Measurements from ENCODE around the gene PXMP4.

The PXMP4 gene

GRCh38 chr20:33679758-33680485, 40.2 kb downstream of the PXMP4 start:
- Histone ChIP-seq H3K4me2 (ENCODE audit: low read length) (no peak overlapping the region), H3K79me2 (ENCODE audit: low read length) (peaks cover 53% of the 10 kb centered on the region), H3K36me3 (replicated peaks; ENCODE audit: low read depth, low read length) (peaks cover 61% of the 10 kb centered on the region), H4K20me1 (ENCODE audit: insufficient read depth, low read length) (peaks cover 93% of the 10 kb centered on the region), H3K9ac (ENCODE audit: low read length) (no peak overlapping the region), H3K27ac (ENCODE audit: low read length) (no peak overlapping the region), H3K4me3 (ENCODE audit: low read length) (no peak overlapping the region), H3K4me1 (ENCODE audit: low read length) (peaks cover 17% of the 10 kb centered on the region), H3K9me3 (ENCODE audit: insufficient read depth, low read length) (no peaks in the 10 kb centered on the region), H2AFZ (ENCODE audit: low read depth, low read length) (no peak overlapping the region), H3K27me3 (ENCODE audit: low read depth, low read length) (no peaks in the 10 kb centered on the region)
- TF ChIP-seq EZH2phosphoT487 (IDR thresholded peaks at IDR 0.05; ENCODE audit: low read depth) (no peak), CTCF (IDR thresholded peaks at IDR 0.05; ENCODE audit: low read depth, low read length) (no peak)

GRCh38 chr20:33677991-33678702, 42.0 kb downstream of the PXMP4 start:
- Histone ChIP-seq H4K20me1 (ENCODE audit: insufficient read depth, low read length) (peaks cover 80% of the 10 kb centered on the region), H3K9me3 (ENCODE audit: insufficient read depth, low read length) (no peaks in the 10 kb centered on the region), H3K4me2 (ENCODE audit: low read length) (no peak overlapping the region), H3K36me3 (replicated peaks; ENCODE audit: low read depth, low read length) (peaks cover 50% of the 10 kb centered on the region), H3K4me1 (ENCODE audit: low read length) (peaks cover 15% of the 10 kb centered on the region), H3K27me3 (ENCODE audit: low read depth, low read length) (no peaks in the 10 kb centered on the region), H3K27ac (ENCODE audit: low read length) (no peak overlapping the region), H3K4me3 (ENCODE audit: low read length) (no peak overlapping the region), H3K79me2 (ENCODE audit: low read length) (peaks cover 35% of the 10 kb centered on the region), H2AFZ (ENCODE audit: low read depth, low read length) (no peak overlapping the region), H3K9ac (ENCODE audit: low read length) (no peak overlapping the region)
- no peak for TF ChIP-seq CTCF (IDR thresholded peaks at IDR 0.05; ENCODE audit: low read depth, low read length)
- TF ChIP-seq EZH2phosphoT487 (IDR thresholded peaks at IDR 0.05; ENCODE audit: low read depth), result no peak

- Histone ChIP-seq H3K9ac (ENCODE audit: low read length) (no peak overlapping the region), H3K4me1 (ENCODE audit: low read length) (peaks cover 16% of the 10 kb centered on the region), H3K4me2 (ENCODE audit: low read length) (no peak overlapping the region), H3K27me3 (ENCODE audit: low read depth, low read length) (no peaks in the 10 kb centered on the region), H3K36me3 (replicated peaks; ENCODE audit: low read depth, low read length) (peaks cover 41% of the 10 kb centered on the region), H3K4me3 (ENCODE audit: low read length) (no peak overlapping the region), H3K79me2 (ENCODE audit: low read length) (peaks cover 23% of the 10 kb centered on the region), H2AFZ (ENCODE audit: low read depth, low read length) (no peak overlapping the region), H3K9me3 (ENCODE audit: insufficient read depth, low read length) (no peaks in the 10 kb centered on the region), H4K20me1 (ENCODE audit: insufficient read depth, low read length) (peaks cover 68% of the 10 kb centered on the region), H3K27ac (ENCODE audit: low read length) (no peak overlapping the region)
- TF ChIP-seq EZH2phosphoT487 (IDR thresholded peaks at IDR 0.05; ENCODE audit: low read depth) (no peak), CTCF (IDR thresholded peaks at IDR 0.05; ENCODE audit: low read depth, low read length) (no peak)
These were observed 43.2 kb downstream of the PXMP4 start for GRCh38 chr20:33676652-33677645.

Measured in OCI-LY3 (cell line).